Naive thymus-derived CD4-positive, alpha-beta T cell (primary cell): Measurements from ENCODE around the gene DAAM2. TPM values are rescaled to one million over a fixed set of nuclear protein-coding genes. Genes with fewer than 3 reads are reported as not detected.

Experiments used
- ATAC-seq: fragments of 150-1000 bp; cut with Tn5 transposase; 2 replicates; pipeline ENCODE4 v1.10.0; 2021; ENCODE audit warnings: mild to moderate bottlenecking, moderate library complexity
- CTCF ChIA-PET: fragments of 350-600 bp; sonication (Branson Sonifier 250); formaldehyde crosslinking; loops from one replicate; lab custom pipeline; 2021; ENCODE audit warnings: antibody characterized with exemption; lab: Charles Lee
- POLR2A ChIA-PET: fragments of 350-600 bp; sonication (Branson Sonifier 250); formaldehyde crosslinking; loops from one replicate; lab custom pipeline; 2021; ENCODE audit warnings: antibody characterized with exemption, inconsistent platforms; lab: Charles Lee
- DNase-seq, 9 donors: peaks; one replicate each; pipeline versions ENCODE4 v3.0.0 to v3.0.0-alpha.2; 2020 to 2022; ENCODE audit warnings: mixed read lengths in 1 of 9
- H3K27ac ChIP-seq: one replicate; pipeline ENCODE4 v1.7.0; 2013; ENCODE audit warnings: mild to moderate bottlenecking, low read depth, low read length, moderate library complexity
- H3K27me3 ChIP-seq, 2 donors: one replicate each; pipeline ENCODE4 v1.7.0; 2013; ENCODE audit warnings: low read length in 2 of 2, mild to moderate bottlenecking in 2 of 2, moderate library complexity in 2 of 2; ENCODE audit not compliant: control insufficient read depth in 2 of 2, insufficient read depth in 2 of 2
- H3K36me3 ChIP-seq, 3 experiments: 1 replicate in 2 of 3; 2 replicates in 1 of 3; pipeline ENCODE4 v1.7.0; 2013; ENCODE audit warnings: low read length in 3 of 3, mild to moderate bottlenecking in 3 of 3, moderate library complexity in 1 of 3; ENCODE audit not compliant: insufficient read depth in 3 of 3, control insufficient read depth in 2 of 3
- H3K4me1 ChIP-seq, 2 donors: one replicate each; pipeline ENCODE4 v1.7.0; 2013; ENCODE audit warnings: low read length in 2 of 2, mild to moderate bottlenecking in 2 of 2, moderate library complexity in 1 of 2; ENCODE audit not compliant: control insufficient read depth in 2 of 2, insufficient read depth in 2 of 2
- H3K4me3 ChIP-seq: 2 replicates; pipeline ENCODE4 v1.7.0; 2013; ENCODE audit warnings: mild to moderate bottlenecking, low read length
- H3K9me3 ChIP-seq, 3 experiments: 1 replicate in 2 of 3; 2 replicates in 1 of 3; pipeline ENCODE4 v1.7.0; 2013; ENCODE audit warnings: low read length in 3 of 3; ENCODE audit not compliant: control insufficient read depth in 2 of 3
- H3K27ac Mint-ChIP-seq, 9 donors: one replicate each; pipeline ENCODE4 v1.8.0; 2020 to 2022; ENCODE audit warnings: mixed read lengths in 9 of 9, mild to moderate bottlenecking in 8 of 9, moderate library complexity in 5 of 9, inconsistent platforms in 2 of 9
- H3K27me3 Mint-ChIP-seq, 5 donors: one replicate each; pipeline ENCODE4 v1.8.0; 2021 to 2022; ENCODE audit warnings: mixed read lengths in 5 of 5, mild to moderate bottlenecking in 1 of 5
- H3K36me3 Mint-ChIP-seq, 5 donors: one replicate each; pipeline ENCODE4 v1.8.0; 2020 to 2022; ENCODE audit warnings: mixed read lengths in 5 of 5, mild to moderate bottlenecking in 3 of 5, inconsistent platforms in 1 of 5
- H3K4me1 Mint-ChIP-seq, 7 donors: one replicate each; pipeline ENCODE4 v1.8.0; 2020 to 2022; ENCODE audit warnings: mixed read lengths in 7 of 7, mild to moderate bottlenecking in 3 of 7, inconsistent platforms in 1 of 7
- H3K4me3 Mint-ChIP-seq, 10 donors: one replicate each; pipeline ENCODE4 v1.8.0; 2020 to 2022; ENCODE audit warnings: mild to moderate bottlenecking in 10 of 10, mixed read lengths in 10 of 10, moderate library complexity in 6 of 10, inconsistent platforms in 2 of 10
- H3K9me3 Mint-ChIP-seq, 11 donors: one replicate each; pipeline ENCODE4 v1.8.0; 2020 to 2022; ENCODE audit warnings: mixed read lengths in 11 of 11, mild to moderate bottlenecking in 4 of 11, inconsistent platforms in 1 of 11, moderate library complexity in 1 of 11
- intact Hi-C, 2 donors: fragments of 100-400 bp; cut with micrococcal nuclease; formaldehyde crosslinking; loops; one replicate each; pipeline ENCODE4 v1.15.1; 2023
- polyA plus RNA-seq, 2 donors: library from polyadenylated mRNA; unstranded; fragments of 300-500 nt; fragmentation: Illumina TruSeq; gene quantifications; one replicate each; pipeline ENCODE4 v1.2.3, GENCODE V29; 2021
- total RNA-seq, 6 experiments: library from RNA in 5 of 6; stranded (reverse) in 5 of 6; gene quantifications; 1 replicate in 5 of 6; 2 replicates in 1 of 6; pipeline ENCODE4 v1.2.3 and lab custom pipeline; 2021 to 2026

Gene DAAM2
- total and polyA plus RNA-seq, 7 experiments from 2014 or later: not detected

GRCh38 chr6:39821742-39822532 lies 29.8 kb downstream of the DAAM2 start:
- Histone ChIP-seq H3K9me3 (no peaks in the 10 kb centered on the region), H3K27ac (no peak overlapping the region), H3K27me3 (no peaks in the 10 kb centered on the region), H3K36me3 (no peaks in the 10 kb centered on the region), H3K4me1 (no peaks in the 10 kb centered on the region), H3K4me3 (no peak overlapping the region)
- H3K36me3 Mint-ChIP-seq: no peaks in the 10 kb centered on the region
- no peaks in the 10 kb centered on the region for H3K9me3 Mint-ChIP-seq
- ChIA-PET CTCF (no interaction called here), POLR2A (no interaction called here)
- intact Hi-C loops: no loop called here
- no peak overlapping the region for H3K4me3 Mint-ChIP-seq
- ATAC-seq: no peak
- no peak overlapping the region for H3K27ac Mint-ChIP-seq
- no peaks in the 10 kb centered on the region for H3K4me1 Mint-ChIP-seq
- H3K27me3 Mint-ChIP-seq: peaks cover 0 to 9% (median 0%) of the 10 kb centered on the region in 5 donors
- no peak for DNase-seq

- Mint-ChIP-seq H3K27ac (no peak overlapping the region), H3K36me3 (no peaks in the 10 kb centered on the region), H3K4me1 (no peaks in the 10 kb centered on the region), H3K4me3 (no peak overlapping the region), H3K9me3 (no peaks in the 10 kb centered on the region), H3K27me3 (peaks cover 0 to 9% (median 0%) of the 10 kb centered on the region in 5 donors)
- Histone ChIP-seq H3K4me3 (no peak overlapping the region), H3K9me3 (no peaks in the 10 kb centered on the region), H3K27ac (no peak overlapping the region), H3K4me1 (no peaks in the 10 kb centered on the region), H3K36me3 (no peaks in the 10 kb centered on the region), H3K27me3 (no peaks in the 10 kb centered on the region)
- intact Hi-C loops: no loop called here
- ATAC-seq: no peak
- CTCF ChIA-PET: no interaction called here
- DNase-seq: no peak
- POLR2A ChIA-PET: no interaction called here
Observed at GRCh38 chr6:39822846-39823815, 31.0 kb downstream of the DAAM2 start.

- Mint-ChIP-seq H3K36me3 (no peaks in the 10 kb centered on the region), H3K4me3 (no peak overlapping the region), H3K27me3 (peaks cover 0 to 9% (median 0%) of the 10 kb centered on the region in 5 donors), H3K9me3 (peaks cover 0 to under 1% (median 0%) of the 10 kb centered on the region in 11 donors), H3K4me1 (no peaks in the 10 kb centered on the region), H3K27ac (no peak overlapping the region)
- no peaks in the 10 kb centered on the region for H3K36me3 ChIP-seq
- no peaks in the 10 kb centered on the region for H3K27me3 ChIP-seq
- no peak overlapping the region for H3K27ac ChIP-seq
- H3K9me3 ChIP-seq: no peaks in the 10 kb centered on the region
- ATAC-seq (no peak), DNase-seq (no peak)
- ChIA-PET CTCF (no interaction called here), POLR2A (no interaction called here)
- intact Hi-C loops: no loop called here
- H3K4me3 ChIP-seq: no peak overlapping the region
- H3K4me1 ChIP-seq: no peaks in the 10 kb centered on the region
Observed at GRCh38 chr6:39824030-39824926, 32.1 kb downstream of the DAAM2 start.

GRCh38 chr6:39829331-39829730 lies 37.2 kb downstream of the DAAM2 start:
- CTCF ChIA-PET: no interaction called here

GRCh38 chr6:39830444-39830843 lies 38.3 kb downstream of the DAAM2 start:
- no peak overlapping the region for H3K27ac Mint-ChIP-seq
- CTCF ChIA-PET: no interaction called here

More at GRCh38 chr6:39829331-39829730, 37.2 kb downstream of the DAAM2 start:
- POLR2A ChIA-PET: no interaction called here
- ATAC-seq (no peak), DNase-seq (no peak)
- H3K4me3 Mint-ChIP-seq: no peak overlapping the region
- no peak overlapping the region for H3K4me3 ChIP-seq
- no peaks in the 10 kb centered on the region for H3K4me1 Mint-ChIP-seq
- no peaks in the 10 kb centered on the region for H3K27me3 ChIP-seq
- no peaks in the 10 kb centered on the region for H3K36me3 Mint-ChIP-seq
- H3K9me3 ChIP-seq: no peaks in the 10 kb centered on the region
- peaks cover 0 to 19% (median 7%) of the 10 kb centered on the region in 5 donors for H3K27me3 Mint-ChIP-seq
- no peak overlapping the region for H3K27ac ChIP-seq
- intact Hi-C loops: no loop called here
- H3K27ac Mint-ChIP-seq: no peak overlapping the region
- H3K36me3 ChIP-seq: no peaks in the 10 kb centered on the region
- H3K4me1 ChIP-seq: no peaks in the 10 kb centered on the region
- H3K9me3 Mint-ChIP-seq: peaks cover 0 to 2% (median 0%) of the 10 kb centered on the region in 11 donors

GRCh38 chr6:39831701-39832100 lies 39.5 kb downstream of the DAAM2 start:
- Histone ChIP-seq H3K27me3 (no peaks in the 10 kb centered on the region), H3K9me3 (no peaks in the 10 kb centered on the region), H3K36me3 (no peaks in the 10 kb centered on the region), H3K27ac (no peak overlapping the region), H3K4me1 (no peaks in the 10 kb centered on the region), H3K4me3 (no peak overlapping the region)
- H3K27ac Mint-ChIP-seq: no peak overlapping the region
- H3K4me3 Mint-ChIP-seq: no peak overlapping the region
- CTCF ChIA-PET: no interaction called here
- H3K4me1 Mint-ChIP-seq: no peaks in the 10 kb centered on the region
- intact Hi-C loops: no loop called here
- H3K9me3 Mint-ChIP-seq: peaks cover 0 to 2% (median 0%) of the 10 kb centered on the region in 11 donors
- POLR2A ChIA-PET: no interaction called here
- DNase-seq: no peak
- H3K36me3 Mint-ChIP-seq: no peaks in the 10 kb centered on the region
- peaks cover 0 to 32% (median 18%) of the 10 kb centered on the region in 5 donors for H3K27me3 Mint-ChIP-seq
- ATAC-seq: no peak

More at GRCh38 chr6:39830444-39830843, 38.3 kb downstream of the DAAM2 start:
- H3K4me1 Mint-ChIP-seq: no peaks in the 10 kb centered on the region
- Histone ChIP-seq H3K4me3 (no peak overlapping the region), H3K27ac (no peak overlapping the region), H3K4me1 (no peaks in the 10 kb centered on the region), H3K27me3 (no peaks in the 10 kb centered on the region), H3K9me3 (no peaks in the 10 kb centered on the region), H3K36me3 (no peaks in the 10 kb centered on the region)
- H3K27me3 Mint-ChIP-seq: peaks cover 0 to 23% (median 7%) of the 10 kb centered on the region in 5 donors
- ATAC-seq (no peak), DNase-seq (no peak)
- H3K36me3 Mint-ChIP-seq: no peaks in the 10 kb centered on the region
- no peak overlapping the region for H3K4me3 Mint-ChIP-seq
- intact Hi-C loops: no loop called here
- POLR2A ChIA-PET: no interaction called here
- peaks cover 0 to 2% (median 0%) of the 10 kb centered on the region in 11 donors for H3K9me3 Mint-ChIP-seq
